ENCODE results near the gene DLGAP1. TPM values are rescaled to one million over a fixed set of nuclear protein-coding genes. Genes with fewer than 3 reads are reported as not detected.

DLGAP1 gene
- total and polyA plus RNA-seq, 10 of the 15 experiments (the other 5 are each of a cell fraction or from before 2014, with no cell fraction given) = 0.23 to 27.6 (median 1.9) TPM

GRCh38 chr18:3712491-3712890 is 742.6 kb downstream of the DLGAP1 start:
- BruUV-seq (replicated peaks) = no TSS peak
- FAIRE-seq (no peak), ATAC-seq (no peak), DNase-seq (ENCODE audit: low read depth, low spot score) (no peak)
- Histone ChIP-seq H3K9me3 (replicated peaks; ENCODE audit: control insufficient read depth, insufficient read depth, low read length) (no peaks in the 10 kb centered on the region), H3K36me3 (ENCODE audit: control insufficient read depth in 2 of 2, insufficient read depth in 2 of 2, low read length in 1 of 2) (no peaks in the 10 kb centered on the region), H3K79me2 (ENCODE audit: control insufficient read depth, insufficient read depth, low read length) (no peaks in the 10 kb centered on the region), H2AFZ (ENCODE audit: control insufficient read depth, low read depth, low read length) (no peak overlapping the region), H3K4me2 (ENCODE audit: control insufficient read depth, insufficient read depth) (no peak overlapping the region), H3K4me1 (ENCODE audit: control insufficient read depth, insufficient read depth, low read length) (no peaks in the 10 kb centered on the region), H4K20me1 (ENCODE audit: control insufficient read depth, insufficient read depth) (no peaks in the 10 kb centered on the region), H3K27me3 (replicated peaks in 1 of 2; ENCODE audit: control insufficient read depth in 2 of 2, insufficient read depth in 2 of 2, low read length in 1 of 2) (no peaks in the 10 kb centered on the region), H3K27ac (ENCODE audit: control insufficient read depth, insufficient read depth) (no peak overlapping the region), H3K4me3 (no peak overlapping the region), H3K9ac (ENCODE audit: control insufficient read depth, insufficient read depth, low read length) (no peak overlapping the region)
- intact Hi-C loops (cut with micrococcal nuclease; ENCODE audit: unreplicated experiment) = loop anchor here (5.0 to 10.0 kb wide), 2 partner anchors 62 to 160 kb away; no protein-coding TSS in a partner anchor
- ChIA-PET POLR2A (interaction anchor here (1.8 kb wide), 1 partner anchor 21 kb away, joined by 7 read pairs; no protein-coding TSS in a partner anchor), SMC1A (ENCODE audit: uncharacterized antibody, unreplicated experiment) (interaction anchor here (0.6 to 1.1 kb wide), 7 partner anchors 14 to 315 kb away, joined by 3 to 4 read pairs (median 3); no protein-coding TSS in a partner anchor), CTCF (interaction anchor here (0.7 to 1.1 kb wide), 3 partner anchors 9 to 274 kb away, joined by 3 to 5 read pairs (median 3); no protein-coding TSS in a partner anchor), RAD21 (ENCODE audit: unreplicated experiment) (no interaction called here)
- TF ChIP-seq ATF7 (IDR thresholded peaks at IDR 0.05; ENCODE audit: low read depth) (peak; percentile 76), ZBTB4 (CRISPR knock-in tag; IDR thresholded peaks at IDR 0.05) (no peak)
- in situ Hi-C loops (cut with MboI) = no loop called here
- WGBS (ENCODE audit: insufficient coverage, insufficient replicate concordance, low lambda C conversion rate, missing lambda C conversion rate) = 59% methylated on average over 5 of the region's 5 CpGs
